PC-3 (cell line): ENCODE data around the gene UBE4B.

ENCODE experiments used
- EZH2 ChIP-seq: fragments of 300-600 bp; sonication (generic); IDR thresholded peaks from one replicate; pipeline ENCODE4 v1.6.1; 2017; ENCODE audit warnings: antibody characterized with exemption, mild to moderate bottlenecking, low read length; ENCODE audit not compliant: unreplicated experiment
- TF ChIP-seq, protein P1 (sequence below): fragments of 300-600 bp; sonication (generic); conservative IDR thresholded peaks from 2 replicates; pipeline ENCODE4 v1.5.1; 2017; ENCODE audit warnings: antibody characterized with exemption, low read depth, mild to moderate bottlenecking, low read length

DNA sequence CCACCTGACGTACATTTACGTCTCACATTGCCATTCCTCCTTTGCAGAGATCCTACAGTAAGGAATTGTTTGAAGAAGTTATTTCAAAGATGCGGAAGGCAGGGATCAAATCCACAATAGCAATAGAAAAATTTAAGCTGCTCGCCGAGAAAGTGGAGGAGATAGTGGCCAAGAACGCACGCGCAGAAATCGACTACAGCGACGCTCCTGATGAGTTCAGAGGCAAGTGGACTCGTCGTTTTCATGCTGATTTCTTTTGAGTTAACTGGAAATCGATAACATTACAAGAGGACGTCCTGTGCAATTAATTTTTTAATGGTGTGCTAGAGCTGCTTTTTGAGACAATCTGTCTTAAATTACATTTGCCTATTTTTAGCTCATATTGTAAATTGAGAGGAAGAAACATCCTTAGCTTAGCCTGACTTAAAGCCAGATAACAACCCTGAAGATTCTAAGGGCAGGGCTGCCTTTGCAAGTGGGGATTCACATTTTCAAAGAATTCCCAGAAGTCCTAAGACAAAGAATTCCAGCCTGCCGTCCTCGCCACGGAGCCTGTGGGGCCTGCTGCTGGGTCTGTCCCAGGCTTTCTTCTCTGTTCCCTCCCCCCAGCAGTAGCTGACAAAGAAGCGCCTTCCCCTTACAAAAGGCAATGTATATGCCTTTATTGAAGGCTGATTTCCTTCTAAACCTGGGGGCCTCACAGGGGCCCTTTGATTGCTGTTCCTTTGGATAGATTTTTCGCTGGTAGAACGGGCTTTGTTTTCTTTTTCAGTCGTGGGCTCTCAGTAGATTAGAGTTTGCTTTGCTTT lies 146.0 kb downstream of the UBE4B start:
- TF ChIP-seq EZH2 = no peak
- TF ChIP-seq, protein P1, sequence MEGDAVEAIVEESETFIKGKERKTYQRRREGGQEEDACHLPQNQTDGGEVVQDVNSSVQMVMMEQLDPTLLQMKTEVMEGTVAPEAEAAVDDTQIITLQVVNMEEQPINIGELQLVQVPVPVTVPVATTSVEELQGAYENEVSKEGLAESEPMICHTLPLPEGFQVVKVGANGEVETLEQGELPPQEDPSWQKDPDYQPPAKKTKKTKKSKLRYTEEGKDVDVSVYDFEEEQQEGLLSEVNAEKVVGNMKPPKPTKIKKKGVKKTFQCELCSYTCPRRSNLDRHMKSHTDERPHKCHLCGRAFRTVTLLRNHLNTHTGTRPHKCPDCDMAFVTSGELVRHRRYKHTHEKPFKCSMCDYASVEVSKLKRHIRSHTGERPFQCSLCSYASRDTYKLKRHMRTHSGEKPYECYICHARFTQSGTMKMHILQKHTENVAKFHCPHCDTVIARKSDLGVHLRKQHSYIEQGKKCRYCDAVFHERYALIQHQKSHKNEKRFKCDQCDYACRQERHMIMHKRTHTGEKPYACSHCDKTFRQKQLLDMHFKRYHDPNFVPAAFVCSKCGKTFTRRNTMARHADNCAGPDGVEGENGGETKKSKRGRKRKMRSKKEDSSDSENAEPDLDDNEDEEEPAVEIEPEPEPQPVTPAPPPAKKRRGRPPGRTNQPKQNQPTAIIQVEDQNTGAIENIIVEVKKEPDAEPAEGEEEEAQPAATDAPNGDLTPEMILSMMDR = no peak
